ENCODE measurements around the gene CD247.

The CD247 gene

GRCh38 chr1:167438171-167439138 is 79.9 kb downstream of the CD247 start:
- in situ Hi-C loops (cut with MboI; ENCODE audit: low pct_unique_long_range_greater_than_20kb, low sequenced_read_pairs, unreplicated experiment), result loop anchor here (10.0 to 25.0 kb wide), 2 partner anchors 174 to 526 kb away; no protein-coding TSS in a partner anchor
- no peak for TF ChIP-seq CTCF (IDR thresholded peaks at IDR 0.05; ENCODE audit: extremely low read depth, insufficient read depth, missing control alignments)

GRCh38 chr1:167435484-167435883 is 82.8 kb downstream of the CD247 start:
- no peak for TF ChIP-seq CTCF (IDR thresholded peaks at IDR 0.05; ENCODE audit: extremely low read depth, insufficient read depth, missing control alignments)

More at GRCh38 chr1:167438171-167439138, 79.9 kb downstream of the CD247 start:
- no peak for DNase-seq (ENCODE audit: low spot score)

GRCh38 chr1:167434306-167434705 is 84.0 kb downstream of the CD247 start:
- DNase-seq (ENCODE audit: low spot score), result no peak
- no peak for TF ChIP-seq CTCF (IDR thresholded peaks at IDR 0.05; ENCODE audit: extremely low read depth, insufficient read depth, missing control alignments)
- in situ Hi-C loops (cut with MboI; ENCODE audit: low pct_unique_long_range_greater_than_20kb, low sequenced_read_pairs, unreplicated experiment), result loop anchor here (10.0 to 25.0 kb wide), 2 partner anchors 170 to 522 kb away; no protein-coding TSS in a partner anchor

More at GRCh38 chr1:167435484-167435883, 82.8 kb downstream of the CD247 start:
- no peak for DNase-seq (ENCODE audit: low spot score)
- in situ Hi-C loops (cut with MboI; ENCODE audit: low pct_unique_long_range_greater_than_20kb, low sequenced_read_pairs, unreplicated experiment), result loop anchor here (10.0 to 25.0 kb wide), 2 partner anchors 171 to 523 kb away; no protein-coding TSS in a partner anchor

- in situ Hi-C loops (cut with MboI; ENCODE audit: low pct_unique_long_range_greater_than_20kb, low sequenced_read_pairs, unreplicated experiment), result loop anchor here (10.0 to 25.0 kb wide), 2 partner anchors 169 to 522 kb away; no protein-coding TSS in a partner anchor
- no peak for DNase-seq (ENCODE audit: low spot score)
- no peak for TF ChIP-seq CTCF (IDR thresholded peaks at IDR 0.05; ENCODE audit: extremely low read depth, insufficient read depth, missing control alignments)
These were observed 84.4 kb downstream of the CD247 start for GRCh38 chr1:167433884-167434283.

GRCh38 chr1:167432780-167433179 is 85.5 kb downstream of the CD247 start:
- no peak for TF ChIP-seq CTCF (IDR thresholded peaks at IDR 0.05; ENCODE audit: extremely low read depth, insufficient read depth, missing control alignments)
- DNase-seq (ENCODE audit: low spot score), result no peak
- in situ Hi-C loops (cut with MboI; ENCODE audit: low pct_unique_long_range_greater_than_20kb, low sequenced_read_pairs, unreplicated experiment), result loop anchor here (10.0 to 25.0 kb wide), 2 partner anchors 168 to 520 kb away; no protein-coding TSS in a partner anchor

GRCh38 chr1:167431909-167432650 is 86.2 kb downstream of the CD247 start:
- in situ Hi-C loops (cut with MboI; ENCODE audit: low pct_unique_long_range_greater_than_20kb, low sequenced_read_pairs, unreplicated experiment), result loop anchor here (10.0 to 25.0 kb wide), 2 partner anchors 167 to 520 kb away; no protein-coding TSS in a partner anchor
- no peak for DNase-seq (ENCODE audit: low spot score)
- no peak for TF ChIP-seq CTCF (IDR thresholded peaks at IDR 0.05; ENCODE audit: extremely low read depth, insufficient read depth, missing control alignments)
